Measurements from ENCODE around the gene HEBP2. TPM values are rescaled to one million over a fixed set of nuclear protein-coding genes. Genes with fewer than 3 reads are reported as not detected.
"Not testable (repeated sequence)": the region's sequence is repeated elsewhere in the genome, so short reads cannot be mapped to it uniquely, and the experiment has no call there.

The HEBP2 gene, protein sequence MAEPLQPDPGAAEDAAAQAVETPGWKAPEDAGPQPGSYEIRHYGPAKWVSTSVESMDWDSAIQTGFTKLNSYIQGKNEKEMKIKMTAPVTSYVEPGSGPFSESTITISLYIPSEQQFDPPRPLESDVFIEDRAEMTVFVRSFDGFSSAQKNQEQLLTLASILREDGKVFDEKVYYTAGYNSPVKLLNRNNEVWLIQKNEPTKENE
- total RNA-seq (10 to 100 TPM; 31.8 to 32.9 TPM), total RNA-seq (2.6 to 165 (median 81.0) reads per million in 172 experiments)
- 37.0 TPM for polyA plus RNA-seq (2013, experiment 1 of 2)
- polyA plus RNA-seq (2013, experiment 2 of 2) = 36.3 TPM

DNA sequence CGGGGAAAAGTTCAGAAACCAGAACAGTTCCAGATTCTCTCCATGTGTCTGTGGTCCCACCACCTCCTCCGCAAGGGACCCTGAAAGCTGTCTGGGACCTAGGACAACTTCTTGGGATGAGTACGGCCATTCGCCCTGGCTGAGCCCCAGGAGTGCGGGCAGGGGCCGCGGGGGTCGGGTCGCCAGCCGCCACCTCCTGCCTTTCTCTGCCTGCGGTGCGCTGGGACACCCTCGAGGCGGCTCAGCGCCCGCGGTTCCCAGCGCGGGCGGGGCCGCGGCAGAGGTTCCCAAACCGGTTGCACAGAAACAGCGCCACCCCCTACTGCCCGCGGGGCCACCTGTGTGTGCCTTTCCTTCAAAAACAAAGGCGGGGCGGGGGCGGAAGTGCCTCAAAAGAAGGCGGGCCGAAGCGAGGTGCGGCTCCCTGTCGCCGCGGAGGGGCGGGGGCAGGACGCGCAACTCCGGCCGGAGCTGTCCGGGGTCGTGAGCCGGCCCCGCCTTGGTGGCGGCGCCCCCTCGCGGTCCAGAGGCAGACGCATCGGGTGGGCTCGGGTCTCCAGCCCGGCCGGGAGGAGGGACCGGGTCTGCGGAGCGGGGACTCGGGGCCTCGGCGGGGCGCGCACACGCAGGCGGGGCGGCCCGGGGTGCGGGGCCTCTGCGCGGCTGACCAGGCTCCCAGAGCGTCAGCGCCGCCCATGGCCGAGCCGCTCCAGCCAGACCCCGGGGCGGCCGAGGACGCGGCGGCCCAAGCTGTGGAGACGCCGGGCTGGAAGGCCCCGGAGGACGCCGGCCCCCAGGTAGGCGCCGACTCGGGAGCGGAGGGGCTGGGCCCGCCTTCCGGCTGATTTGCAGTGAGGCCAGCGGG is at the start of gene HEBP2:
Gene HEBP2 (plus strand): TSS at position 423 of the 865 bp plus-strand sequence. CDS start 273 bp downstream, at position 696.
- CTCF ChIA-PET = interaction anchor here (0.7 to 1.3 kb wide), 3 partner anchors 9 to 705 kb away, joined by 3 to 4 read pairs (median 3); no protein-coding TSS in a partner anchor
- H3K9me3 ChIP-seq (ENCODE audit: control insufficient read depth in 1 of 2, insufficient read depth in 1 of 2, low read length in 2 of 2) = no peaks in the 10 kb centered on the region
- H3K4me3 Mint-ChIP-seq = peak within 1 kb of the TSS; percentile 87
- no peaks in the 10 kb centered on the region for H3K9me3 Mint-ChIP-seq
- peaks cover 27% of the 10 kb centered on the region for H3K4me1 ChIP-seq (ENCODE audit: insufficient read depth, low read length)
- peaks cover 21% of the 10 kb centered on the region for H3K4me1 Mint-ChIP-seq (ENCODE audit: low read depth)
- peak within 1 kb of the TSS; percentile 91 for H3K4me3 ChIP-seq (ENCODE audit: low read length)
- H3K27ac Mint-ChIP-seq = peak within 1 kb of the TSS; percentile 86
- H3K27me3 ChIP-seq (ENCODE audit: control insufficient read depth in 1 of 2, insufficient read depth in 2 of 2, low read length in 2 of 2) = no peaks in the 10 kb centered on the region
- intact Hi-C loops (cut with DNase I, micrococcal nuclease) = loop anchor here (2.0 to 10.0 kb wide), 7 partner anchors 53 to 1179 kb away; partner anchors contain the start of genes CCDC28A (in 1 of the 2) and CITED2 (in 1 of the 2)
- no peaks in the 10 kb centered on the region for H3K27me3 Mint-ChIP-seq
- H3K27ac ChIP-seq (ENCODE audit: low read depth in 1 of 2, low read length in 2 of 2) = peak within 1 kb of the TSS; percentile 61 to 75
- peak; percentile 93 for ATAC-seq (ENCODE audit: poor library complexity)
- DNase-seq = peak; percentile 77 to 97 (median 94)
- H3K36me3 Mint-ChIP-seq (ENCODE audit: low read depth) = peaks cover 28% of the 10 kb centered on the region
- TF ChIP-seq, protein P1, sequence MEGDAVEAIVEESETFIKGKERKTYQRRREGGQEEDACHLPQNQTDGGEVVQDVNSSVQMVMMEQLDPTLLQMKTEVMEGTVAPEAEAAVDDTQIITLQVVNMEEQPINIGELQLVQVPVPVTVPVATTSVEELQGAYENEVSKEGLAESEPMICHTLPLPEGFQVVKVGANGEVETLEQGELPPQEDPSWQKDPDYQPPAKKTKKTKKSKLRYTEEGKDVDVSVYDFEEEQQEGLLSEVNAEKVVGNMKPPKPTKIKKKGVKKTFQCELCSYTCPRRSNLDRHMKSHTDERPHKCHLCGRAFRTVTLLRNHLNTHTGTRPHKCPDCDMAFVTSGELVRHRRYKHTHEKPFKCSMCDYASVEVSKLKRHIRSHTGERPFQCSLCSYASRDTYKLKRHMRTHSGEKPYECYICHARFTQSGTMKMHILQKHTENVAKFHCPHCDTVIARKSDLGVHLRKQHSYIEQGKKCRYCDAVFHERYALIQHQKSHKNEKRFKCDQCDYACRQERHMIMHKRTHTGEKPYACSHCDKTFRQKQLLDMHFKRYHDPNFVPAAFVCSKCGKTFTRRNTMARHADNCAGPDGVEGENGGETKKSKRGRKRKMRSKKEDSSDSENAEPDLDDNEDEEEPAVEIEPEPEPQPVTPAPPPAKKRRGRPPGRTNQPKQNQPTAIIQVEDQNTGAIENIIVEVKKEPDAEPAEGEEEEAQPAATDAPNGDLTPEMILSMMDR (IDR thresholded peaks at IDR 0.05) = peak; percentile 48
- POLR2A ChIA-PET = interaction anchor here (0.9 to 4.6 kb wide), 7 partner anchors 10 to 971 kb away, joined by 3 to 28 read pairs (median 6); partner anchors contain the start of genes CCDC28A and CITED2
- H3K36me3 ChIP-seq (ENCODE audit: insufficient read depth, low read length) = peaks cover 30% of the 10 kb centered on the region

DNA sequence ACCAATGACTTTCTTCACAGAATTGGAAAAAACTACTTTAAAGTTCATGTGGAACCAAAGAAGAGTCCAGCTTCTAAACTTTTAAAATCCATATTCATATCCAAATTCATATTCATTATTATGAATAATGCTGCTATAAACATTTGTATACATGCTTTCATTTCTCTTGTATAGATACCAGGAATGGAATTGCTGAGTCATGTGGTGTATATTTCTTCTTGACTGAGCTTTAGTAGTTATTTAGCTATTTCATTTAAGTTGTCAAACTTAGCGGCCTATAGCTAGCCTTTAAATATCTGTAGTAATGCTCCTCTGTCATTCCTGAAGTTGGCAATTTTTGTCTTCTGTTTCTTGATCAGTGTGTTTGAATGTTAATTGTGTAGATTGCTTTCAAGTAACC is 46.1 kb upstream of the HEBP2 start:
- Mint-ChIP-seq H3K27me3 (peaks cover 21% of the 10 kb centered on the region), H3K4me1 (ENCODE audit: low read depth) (no peaks in the 10 kb centered on the region), H3K9me3 (no peaks in the 10 kb centered on the region), H3K36me3 (ENCODE audit: low read depth) (no peaks in the 10 kb centered on the region), H3K4me3 (no peak overlapping the region), H3K27ac (no peak overlapping the region)
- Histone ChIP-seq H3K9me3 (ENCODE audit: control insufficient read depth in 1 of 2, insufficient read depth in 1 of 2, low read length in 2 of 2) (no peaks in the 10 kb centered on the region), H3K4me1 (ENCODE audit: insufficient read depth, low read length) (no peaks in the 10 kb centered on the region), H3K27me3 (ENCODE audit: control insufficient read depth in 1 of 2, insufficient read depth in 2 of 2, low read length in 2 of 2) (no peaks in the 10 kb centered on the region), H3K36me3 (ENCODE audit: insufficient read depth, low read length) (no peaks in the 10 kb centered on the region), H3K27ac (ENCODE audit: low read depth in 1 of 2, low read length in 2 of 2) (no peak overlapping the region), H3K4me3 (ENCODE audit: low read length) (no peak overlapping the region)
- ATAC-seq (ENCODE audit: poor library complexity) (no peak), DNase-seq (no peak)
- TF ChIP-seq, protein P1 (IDR thresholded peaks at IDR 0.05) = no peak
- intact Hi-C loops (cut with DNase I, micrococcal nuclease) = no loop called here
- ChIA-PET CTCF (no interaction called here), POLR2A (no interaction called here)

- H3K27ac Mint-ChIP-seq; H3K9me3 ChIP-seq (ENCODE audit: control insufficient read depth in 1 of 2, insufficient read depth in 1 of 2, low read length in 2 of 2); H3K4me1 ChIP-seq (ENCODE audit: insufficient read depth, low read length); DNase-seq; CTCF ChIA-PET; intact Hi-C loops (cut with DNase I, micrococcal nuclease); H3K27ac ChIP-seq (ENCODE audit: low read depth in 1 of 2, low read length in 2 of 2); H3K36me3 Mint-ChIP-seq (ENCODE audit: low read depth); H3K27me3 ChIP-seq (ENCODE audit: control insufficient read depth in 1 of 2, insufficient read depth in 2 of 2, low read length in 2 of 2); H3K9me3 Mint-ChIP-seq; H3K4me3 ChIP-seq (ENCODE audit: low read length); H3K4me3 Mint-ChIP-seq; ATAC-seq (ENCODE audit: poor library complexity); H3K36me3 ChIP-seq (ENCODE audit: insufficient read depth, low read length); H3K4me1 Mint-ChIP-seq (ENCODE audit: low read depth): not testable (repeated sequence)
- POLR2A ChIA-PET = interaction anchor here (0.6 kb wide), 1 partner anchor 395 kb away, joined by 3 read pairs; no protein-coding TSS in a partner anchor
- H3K27me3 Mint-ChIP-seq = peaks cover 30% of the 10 kb centered on the region
Observed at GRCh38 chr6:138368684-138369083, 35.3 kb upstream of the HEBP2 start.

Measured in CD4-positive, alpha-beta T cell (primary cell).